Activated T-cell treated with anti-CD3 and anti-CD28 coated beads, Interleukin-2, amount 50 U/mL, for 4 hours (primary cell): ENCODE results near the gene SH3BP5. TPM values are rescaled to one million over a fixed set of nuclear protein-coding genes. Genes with fewer than 3 reads are reported as not detected.
A peak's percentile ranks its signal among the peaks of the same experiment; 100 is the strongest.

Experiments
- ATAC-seq, 2 donors: fragments of 200-7000 bp; cut with Tn5 transposase; one replicate each; pipeline ENCODE4 v1.10.0; 2021
- DNase-seq: peaks from one replicate; pipeline ENCODE4 v3.0.0-alpha.2; 2020
- H3K27me3 Mint-ChIP-seq: one replicate; pipeline ENCODE4 v1.8.0; 2021; ENCODE audit warnings: low read depth, mixed read lengths
- H3K36me3 Mint-ChIP-seq: one replicate; pipeline ENCODE4 v1.8.0; 2022; ENCODE audit warnings: mixed read lengths; ENCODE audit not compliant: insufficient read depth
- H3K4me1 Mint-ChIP-seq: one replicate; pipeline ENCODE4 v1.8.0; 2021; ENCODE audit warnings: low read depth, mixed read lengths
- H3K4me3 Mint-ChIP-seq: one replicate; pipeline ENCODE4 v1.8.0; 2021; ENCODE audit warnings: mild to moderate bottlenecking, moderate library complexity, mixed read lengths
- H3K9me3 Mint-ChIP-seq: one replicate; pipeline ENCODE4 v1.8.0; 2021; ENCODE audit warnings: mixed read lengths
- total RNA-seq, 3 donors: library from RNA; stranded (reverse); gene quantifications; one replicate each; pipeline ENCODE4 v1.2.1, GENCODE V29; 2021

The SH3BP5 gene
- total RNA-seq, 3 donors from 2014 or later, result 11.1 to 26.1 (median 12.9) TPM

DNA sequence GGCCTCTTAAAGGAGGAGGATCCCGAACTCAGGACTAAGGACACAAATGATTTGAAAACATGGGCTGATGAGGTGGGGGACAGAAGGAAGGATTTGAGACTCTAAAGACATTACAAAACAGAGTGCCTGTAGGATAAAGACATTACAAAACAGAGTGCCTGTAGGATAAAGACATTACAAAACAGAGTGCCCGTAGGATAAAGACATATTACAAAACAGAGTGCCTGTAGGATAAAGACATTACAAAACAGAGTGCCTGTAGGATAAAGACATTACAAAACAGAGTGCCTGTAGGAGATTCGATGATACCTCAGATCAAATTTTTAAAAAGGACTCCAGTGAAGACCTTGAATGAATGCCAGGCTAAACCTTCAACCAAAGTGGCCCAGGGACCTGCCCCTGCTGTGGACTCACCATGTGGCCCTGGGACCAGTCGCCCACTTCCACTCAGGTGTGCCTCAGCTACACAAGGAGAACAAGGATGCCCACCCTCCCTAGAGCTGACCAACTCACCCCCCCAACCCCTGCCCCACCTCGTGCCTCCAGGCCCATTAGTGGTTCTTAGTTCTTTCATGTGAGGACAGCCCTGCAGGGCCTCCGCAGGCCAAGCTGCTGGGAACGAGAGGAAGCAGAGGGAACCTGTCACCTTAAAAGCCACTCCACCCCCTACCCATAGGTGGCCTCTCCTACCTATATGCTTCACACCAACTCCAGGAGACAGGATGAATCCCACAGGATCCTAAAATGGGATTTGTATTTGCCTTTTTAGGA lies 59.8 kb downstream of the SH3BP5 start:
- H3K36me3 Mint-ChIP-seq, result peaks cover 8% of the 10 kb centered on the region

DNA sequence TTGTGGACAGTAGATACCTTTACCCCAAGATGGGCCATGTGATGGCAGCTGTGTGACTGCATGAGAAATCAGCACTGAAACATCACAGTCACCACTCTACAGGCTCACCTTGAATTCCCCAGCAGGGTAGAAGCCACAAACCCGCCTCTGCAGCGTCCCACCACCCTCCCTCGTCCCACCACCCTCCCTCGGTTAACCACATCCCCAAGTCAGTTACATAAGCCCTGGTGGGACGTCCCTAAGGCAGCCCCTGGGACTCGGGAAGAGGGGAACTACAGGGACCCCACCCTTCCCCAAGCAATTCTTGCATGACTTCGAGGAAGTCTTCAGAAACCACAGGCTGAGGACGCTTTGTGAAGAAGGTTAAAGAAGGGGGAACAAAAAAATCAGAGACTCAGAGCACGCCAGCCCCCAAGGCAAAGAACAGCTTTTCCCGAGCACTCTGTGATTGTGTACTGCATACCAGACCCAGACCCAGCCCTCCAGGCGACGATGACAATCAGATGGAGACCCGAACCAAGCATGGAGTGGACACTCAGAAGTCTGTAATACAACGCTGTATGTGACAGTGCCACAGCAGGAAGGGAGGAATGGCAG lies 60.5 kb downstream of the SH3BP5 start:
- ATAC-seq, result peak; percentile 55 to 62
- H3K4me3 Mint-ChIP-seq, result peak overlapping the region; percentile 52

More for the DNA sequence above, 59.8 kb downstream of the SH3BP5 start:
- Mint-ChIP-seq H3K4me1 (peaks cover 89% of the 10 kb centered on the region), H3K4me3 (no peak overlapping the region), H3K9me3 (no peaks in the 10 kb centered on the region), H3K27me3 (no peaks in the 10 kb centered on the region)
- no peak for DNase-seq
- ATAC-seq, result no peak

DNA sequence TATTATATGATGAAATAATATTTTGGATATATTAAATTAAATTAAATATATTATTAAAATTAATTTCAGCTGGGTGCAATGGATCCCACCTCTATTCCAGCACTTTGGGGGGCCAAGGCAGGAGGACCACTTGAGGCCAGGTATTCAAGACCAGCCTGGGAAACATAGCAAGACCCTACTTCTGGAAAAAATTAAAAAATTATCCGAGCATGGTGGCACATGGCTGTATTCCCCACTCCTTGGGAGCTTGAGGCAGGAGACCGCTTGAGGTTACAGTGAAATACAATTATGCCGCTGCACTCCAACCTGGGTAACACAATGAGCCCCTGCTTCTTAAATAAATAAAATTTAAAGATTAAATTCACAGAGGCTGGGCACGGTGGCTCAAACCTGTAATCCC lies 61.4 kb downstream of the SH3BP5 start:
- no peaks in the 10 kb centered on the region for H3K27me3 Mint-ChIP-seq
- H3K9me3 Mint-ChIP-seq, result no peaks in the 10 kb centered on the region
- H3K4me1 Mint-ChIP-seq, result peaks cover 85% of the 10 kb centered on the region
- DNase-seq, result no peak
- no peak for ATAC-seq
- H3K36me3 Mint-ChIP-seq, result peaks cover 8% of the 10 kb centered on the region
- H3K4me3 Mint-ChIP-seq, result no peak overlapping the region

More for the DNA sequence above, 60.5 kb downstream of the SH3BP5 start:
- Mint-ChIP-seq H3K36me3 (peaks cover 8% of the 10 kb centered on the region), H3K9me3 (no peaks in the 10 kb centered on the region), H3K4me1 (peaks cover 86% of the 10 kb centered on the region), H3K27me3 (no peaks in the 10 kb centered on the region)
- peak; percentile 81 for DNase-seq

DNA sequence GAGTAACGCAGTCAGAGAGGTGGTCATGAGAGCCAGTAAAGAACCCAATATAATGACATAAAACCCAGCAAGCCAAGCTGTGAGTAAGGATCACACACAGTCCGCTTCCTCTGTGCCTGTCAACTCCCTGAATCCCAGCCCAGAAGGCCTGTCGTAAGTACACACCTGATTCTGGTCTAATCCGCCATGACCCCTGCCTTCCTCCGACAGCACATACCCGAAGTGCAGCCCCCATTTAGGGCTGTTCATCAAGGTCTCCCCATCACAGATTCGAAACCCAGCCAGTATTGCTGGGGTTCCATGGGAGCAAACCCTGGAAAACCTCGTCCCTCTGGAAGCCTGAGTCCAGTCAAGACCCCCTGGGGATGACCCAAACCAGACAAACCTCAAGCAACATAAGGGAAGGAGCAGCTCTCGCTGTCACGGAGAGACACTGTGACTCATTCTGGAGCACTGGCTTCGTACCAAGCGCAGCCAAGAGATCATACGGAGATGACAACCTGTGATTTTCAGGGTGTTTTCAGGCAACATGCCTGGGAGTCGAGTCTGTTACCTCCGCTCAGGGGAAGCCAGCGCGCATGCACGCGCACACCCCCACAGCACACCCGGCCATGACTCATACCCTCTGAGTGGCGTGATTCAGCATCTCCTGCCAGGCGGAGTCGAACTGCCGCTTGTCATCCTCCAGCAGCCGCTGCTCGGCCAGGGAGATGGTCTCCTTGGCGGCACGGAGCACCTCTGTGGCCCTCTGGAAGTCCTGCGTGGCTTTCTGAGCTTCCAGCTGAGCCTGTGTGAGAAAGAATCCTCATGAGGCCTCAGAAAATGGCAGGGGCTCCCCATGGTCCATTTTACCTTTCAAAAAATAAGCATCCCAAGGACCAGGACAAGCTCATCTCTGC lies 63.0 kb downstream of the SH3BP5 start:
- Mint-ChIP-seq H3K36me3 (peaks cover 8% of the 10 kb centered on the region), H3K4me3 (peak overlapping the region; percentile 51), H3K9me3 (no peaks in the 10 kb centered on the region), H3K27me3 (no peaks in the 10 kb centered on the region), H3K4me1 (peaks cover 82% of the 10 kb centered on the region)
- DNase-seq (peak; percentile 88), ATAC-seq (peak; percentile 83 to 84)

DNA sequence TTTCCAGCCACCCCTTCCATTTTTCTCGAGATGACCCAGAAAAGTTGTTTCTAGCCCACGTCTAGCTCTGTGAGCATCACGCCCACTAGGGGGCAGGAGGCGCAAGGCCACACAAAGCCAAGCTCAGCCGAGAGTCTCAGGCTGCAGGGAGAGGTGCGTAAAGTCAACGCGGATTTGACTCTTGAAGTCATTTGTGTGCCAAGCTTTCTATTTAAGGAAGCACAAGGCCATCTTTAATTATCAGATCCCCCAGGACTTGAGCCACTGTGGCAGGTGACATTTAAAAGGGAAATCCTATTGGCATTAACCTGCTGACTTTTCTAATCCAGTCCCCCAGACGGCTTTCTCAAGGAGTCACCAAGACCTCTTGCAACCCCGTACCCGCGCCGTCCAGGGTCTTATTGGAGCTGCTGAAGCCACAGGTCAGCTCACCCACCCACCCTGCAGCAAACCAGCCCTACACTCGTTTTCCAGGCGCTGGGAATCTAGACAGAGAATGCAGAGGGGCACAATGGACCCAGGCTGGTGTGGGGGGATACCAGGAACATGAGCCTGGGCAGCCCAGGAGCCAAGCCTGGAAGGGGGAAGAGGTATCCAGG lies 64.3 kb downstream of the SH3BP5 start:
- DNase-seq (peak; percentile 84), ATAC-seq (peak; percentile 55 to 61)
- H3K9me3 Mint-ChIP-seq, result no peaks in the 10 kb centered on the region
- peaks cover 6% of the 10 kb centered on the region for H3K36me3 Mint-ChIP-seq
- peaks cover 74% of the 10 kb centered on the region for H3K4me1 Mint-ChIP-seq
- H3K27me3 Mint-ChIP-seq, result no peaks in the 10 kb centered on the region
- no peak overlapping the region for H3K4me3 Mint-ChIP-seq

DNA sequence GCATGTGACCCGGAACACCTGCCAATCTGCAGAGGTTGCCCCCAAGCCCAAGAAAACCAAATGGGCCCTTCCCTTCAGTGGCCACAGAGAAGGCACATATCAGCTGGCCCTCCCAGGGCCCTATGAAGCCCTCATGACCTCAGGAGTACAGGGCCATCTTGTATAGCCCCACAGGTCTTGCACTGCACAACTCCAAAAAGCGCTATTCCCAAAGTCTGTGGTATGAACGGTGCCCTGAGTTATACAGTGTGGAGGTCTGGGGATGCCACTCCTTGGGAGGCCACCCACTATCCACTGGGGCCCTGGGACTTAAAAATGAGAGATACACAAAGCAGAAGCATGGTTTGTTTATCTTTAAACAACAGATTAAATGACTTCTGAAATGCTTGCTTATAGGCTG lies 64.9 kb downstream of the SH3BP5 start:
- DNase-seq (no peak), ATAC-seq (no peak)
- peaks cover 6% of the 10 kb centered on the region for H3K36me3 Mint-ChIP-seq
- H3K27me3 Mint-ChIP-seq, result no peaks in the 10 kb centered on the region
- H3K4me1 Mint-ChIP-seq, result peaks cover 68% of the 10 kb centered on the region
- no peak overlapping the region for H3K4me3 Mint-ChIP-seq
- no peaks in the 10 kb centered on the region for H3K9me3 Mint-ChIP-seq

DNA sequence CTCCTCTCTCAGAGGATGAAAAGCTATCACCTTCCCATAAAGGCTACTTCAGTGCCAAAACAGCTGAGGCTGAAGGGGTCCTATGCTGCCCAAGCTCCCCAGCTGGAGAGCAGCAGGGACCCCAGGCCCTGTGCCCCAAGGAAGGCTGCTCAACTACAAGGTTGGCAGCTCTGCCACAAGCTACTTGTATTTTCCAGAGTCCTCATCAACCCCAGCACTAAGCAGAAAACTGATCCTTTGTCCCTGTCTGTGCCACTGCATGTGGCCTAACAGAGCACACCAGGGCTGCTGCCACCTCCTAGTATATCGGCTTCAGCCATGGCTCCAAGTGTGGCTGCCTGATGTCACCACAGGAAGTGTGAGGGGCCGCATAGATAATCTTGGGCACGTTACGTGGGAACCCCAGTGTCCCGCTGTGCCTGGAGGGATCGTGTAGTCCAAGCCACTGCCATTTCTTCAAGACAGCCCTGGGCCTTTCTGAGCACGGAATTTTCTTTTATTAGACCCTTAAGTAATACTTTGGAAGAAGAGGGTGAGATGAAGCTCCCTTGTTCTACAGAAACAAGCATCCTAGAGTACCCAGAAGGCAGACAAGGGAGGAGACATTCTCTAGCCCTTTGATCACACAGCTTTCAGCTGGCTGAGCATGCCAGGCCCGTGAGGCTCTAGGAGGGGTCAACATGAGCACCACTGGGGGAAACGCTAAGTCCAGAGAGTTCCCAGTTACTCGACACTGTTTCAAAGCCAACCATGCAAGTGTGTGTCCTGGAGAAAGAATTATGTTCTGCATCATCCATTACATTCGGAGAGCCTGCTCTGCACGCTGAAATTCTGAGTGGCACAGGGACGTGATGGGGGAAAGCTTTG lies 65.6 kb downstream of the SH3BP5 start:
- Mint-ChIP-seq H3K27me3 (no peaks in the 10 kb centered on the region), H3K4me3 (no peak overlapping the region), H3K36me3 (peaks cover 6% of the 10 kb centered on the region), H3K4me1 (peaks cover 61% of the 10 kb centered on the region), H3K9me3 (no peaks in the 10 kb centered on the region)
- no peak for ATAC-seq
- no peak for DNase-seq

DNA sequence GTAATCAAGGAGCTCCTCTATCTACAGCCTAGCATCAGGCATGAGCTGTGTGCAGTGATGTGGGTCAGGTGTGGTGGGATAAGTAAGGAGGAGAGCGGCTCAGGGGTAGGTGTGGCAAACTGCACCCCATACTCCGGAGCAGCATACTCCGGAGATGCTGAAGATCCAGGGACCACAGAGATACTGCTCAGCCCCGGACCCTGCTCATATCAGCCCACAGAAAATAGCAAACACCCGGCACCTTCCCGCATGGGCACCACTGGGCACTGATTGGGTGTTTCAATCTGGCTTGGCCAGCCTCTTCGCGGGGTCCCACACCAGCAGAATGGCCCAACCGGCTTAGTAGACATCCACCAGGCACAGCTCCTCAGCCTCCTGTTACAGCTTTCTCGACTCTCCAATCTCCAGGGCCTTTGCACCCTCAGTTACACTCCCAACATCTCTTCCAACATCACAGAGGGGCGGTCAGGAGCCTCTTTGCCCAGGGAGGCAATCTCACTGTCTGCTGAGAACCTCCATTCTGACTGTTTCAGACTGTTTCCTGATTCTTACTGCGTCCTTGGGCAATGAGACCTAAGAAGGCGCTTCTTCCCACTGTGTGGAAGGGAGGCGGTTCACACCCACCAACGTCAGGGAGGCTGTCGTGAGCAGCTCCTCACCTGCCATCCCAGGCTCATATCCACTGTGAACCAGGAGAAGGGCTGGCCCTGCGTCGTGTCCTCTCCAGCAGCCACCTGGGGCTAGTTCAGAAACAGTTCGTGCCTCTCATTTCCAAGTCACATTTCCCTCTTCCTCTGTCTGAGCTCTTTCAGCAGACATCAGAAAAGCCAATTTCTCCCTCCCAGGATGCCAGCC lies 66.5 kb downstream of the SH3BP5 start:
- Mint-ChIP-seq H3K4me3 (no peak overlapping the region), H3K4me1 (peaks cover 57% of the 10 kb centered on the region), H3K27me3 (no peaks in the 10 kb centered on the region), H3K9me3 (no peaks in the 10 kb centered on the region), H3K36me3 (peaks cover 11% of the 10 kb centered on the region)
- ATAC-seq (no peak), DNase-seq (no peak)

DNA sequence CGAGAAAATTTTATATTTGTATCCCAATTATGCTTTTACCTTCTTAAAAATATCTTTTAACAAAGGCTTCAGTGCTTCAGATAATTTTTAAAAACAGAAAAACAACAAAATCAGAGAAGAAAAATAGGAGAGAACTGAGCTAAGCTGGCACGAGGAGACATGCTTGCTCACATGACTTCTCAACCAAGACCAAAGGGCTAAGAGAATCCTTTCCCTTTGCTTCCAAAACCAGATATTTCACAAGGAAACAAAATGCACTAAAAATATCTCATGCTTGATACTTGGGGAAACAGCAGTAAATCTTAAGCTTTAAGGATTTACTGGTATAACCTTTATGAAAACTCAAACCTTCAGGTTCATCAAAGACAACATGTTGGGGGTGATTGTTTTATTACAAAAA lies 67.9 kb downstream of the SH3BP5 start:
- no peaks in the 10 kb centered on the region for H3K9me3 Mint-ChIP-seq
- H3K36me3 Mint-ChIP-seq, result peaks cover 22% of the 10 kb centered on the region
- peaks cover 45% of the 10 kb centered on the region for H3K4me1 Mint-ChIP-seq
- ATAC-seq (no peak), DNase-seq (no peak)
- no peak overlapping the region for H3K4me3 Mint-ChIP-seq
- no peaks in the 10 kb centered on the region for H3K27me3 Mint-ChIP-seq

DNA sequence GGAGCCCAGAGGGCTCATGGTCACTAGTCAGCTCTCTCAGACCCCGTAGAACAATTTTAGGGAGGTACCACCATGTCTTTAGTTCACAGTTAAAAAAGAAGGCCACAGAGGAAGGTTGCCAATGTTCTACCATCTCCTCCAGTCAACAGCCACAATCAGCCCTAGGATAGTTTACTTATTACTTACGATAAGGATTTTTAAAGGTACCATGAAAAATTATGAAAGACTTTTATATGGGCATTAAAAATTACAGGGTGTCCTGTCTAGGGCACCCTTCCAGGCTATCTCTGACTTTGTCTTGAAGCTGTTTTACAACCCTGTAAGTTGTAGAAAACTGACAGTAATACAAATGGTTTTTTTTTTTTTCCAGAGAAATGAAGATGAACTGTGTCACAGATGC lies 68.5 kb downstream of the SH3BP5 start:
- Mint-ChIP-seq H3K27me3 (no peaks in the 10 kb centered on the region), H3K4me1 (peaks cover 40% of the 10 kb centered on the region), H3K9me3 (no peaks in the 10 kb centered on the region), H3K4me3 (no peak overlapping the region), H3K36me3 (peaks cover 24% of the 10 kb centered on the region)
- DNase-seq, result no peak
- no peak for ATAC-seq

DNA sequence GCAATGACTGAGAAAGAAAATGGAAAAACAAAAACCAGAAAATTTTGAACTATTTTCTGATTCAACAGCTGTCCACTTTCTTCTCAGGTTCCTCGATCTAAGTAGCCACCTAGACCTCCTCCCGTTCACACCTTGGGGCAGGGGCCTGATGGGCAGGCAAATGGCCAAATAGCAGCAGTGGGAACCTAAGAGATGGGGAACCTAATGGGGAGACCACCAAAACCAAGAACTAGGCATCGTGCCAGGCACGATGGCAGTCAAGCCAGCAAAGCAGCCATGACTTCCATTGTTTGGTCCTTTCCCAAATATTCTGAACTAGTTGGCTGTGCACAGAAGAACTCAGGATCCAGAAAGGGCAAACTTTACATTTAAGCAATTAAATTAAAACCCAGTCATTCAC lies 69.3 kb downstream of the SH3BP5 start:
- H3K36me3 Mint-ChIP-seq, result peaks cover 27% of the 10 kb centered on the region
- H3K9me3 Mint-ChIP-seq, result no peaks in the 10 kb centered on the region
- no peak overlapping the region for H3K4me3 Mint-ChIP-seq
- no peak for ATAC-seq
- peaks cover 32% of the 10 kb centered on the region for H3K4me1 Mint-ChIP-seq
- no peak for DNase-seq
- H3K27me3 Mint-ChIP-seq, result no peaks in the 10 kb centered on the region

DNA sequence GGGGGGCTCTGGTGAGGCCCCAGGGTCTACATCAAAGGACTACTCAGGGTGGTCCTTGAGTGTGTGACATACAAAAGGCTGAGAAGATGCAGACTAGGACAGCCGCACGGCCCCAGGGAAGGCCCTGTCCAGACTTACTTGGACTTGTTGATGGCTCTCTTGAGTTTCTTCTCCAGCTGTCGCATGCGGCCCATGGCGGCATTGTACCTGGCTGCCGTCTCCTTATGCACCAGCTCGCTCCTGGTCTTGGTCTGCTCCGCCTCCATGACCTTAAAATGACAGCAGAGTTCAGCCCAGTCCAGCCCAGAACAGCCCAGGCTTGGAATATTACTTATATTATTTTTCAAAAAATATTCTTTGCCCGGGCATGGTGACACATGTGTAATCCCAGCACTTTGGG lies 70.4 kb downstream of the SH3BP5 start:
- DNase-seq, result no peak
- Mint-ChIP-seq H3K36me3 (peaks cover 27% of the 10 kb centered on the region), H3K4me3 (no peak overlapping the region), H3K9me3 (no peaks in the 10 kb centered on the region), H3K4me1 (peaks cover 24% of the 10 kb centered on the region), H3K27me3 (no peaks in the 10 kb centered on the region)
- no peak for ATAC-seq

DNA sequence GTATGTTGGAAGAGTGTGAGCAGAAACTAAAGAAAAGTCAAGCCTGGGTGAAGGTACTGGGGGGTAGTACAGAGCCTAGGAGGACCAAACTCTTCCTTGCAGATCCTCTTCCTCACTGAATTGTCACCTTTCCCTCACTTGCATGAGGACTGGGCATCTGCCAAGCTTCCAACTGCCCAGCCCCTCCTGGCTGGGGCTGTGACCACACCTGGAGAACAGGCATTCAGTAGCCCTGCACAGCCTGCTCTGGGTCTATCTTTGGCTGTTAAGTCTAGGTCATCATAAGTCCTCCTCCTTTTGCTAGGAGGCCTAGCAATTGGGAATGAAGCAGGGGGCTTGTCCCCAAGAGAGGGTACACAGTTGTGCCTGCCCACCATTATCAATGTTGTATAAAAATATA lies 71.1 kb downstream of the SH3BP5 start:
- peaks cover 22% of the 10 kb centered on the region for H3K4me1 Mint-ChIP-seq
- H3K27me3 Mint-ChIP-seq, result no peaks in the 10 kb centered on the region
- no peak for ATAC-seq
- H3K9me3 Mint-ChIP-seq, result no peaks in the 10 kb centered on the region
- no peak for DNase-seq
- peaks cover 29% of the 10 kb centered on the region for H3K36me3 Mint-ChIP-seq
- H3K4me3 Mint-ChIP-seq, result no peak overlapping the region
